SU-DHL-6 (cell line): ENCODE measurements around the gene RNASE12.

ENCODE experiments used
- H2AFZ ChIP-seq: fragments of 200-600 bp; sonication (generic); 2 replicates; pipeline ENCODE4 v1.6.1; 2014; ENCODE audit warnings: low read depth, mild to moderate bottlenecking, moderate library complexity, mixed read lengths, antibody characterized with exemption, low read length; ENCODE audit not compliant: severe bottlenecking
- H3F3A ChIP-seq: fragments of 200-600 bp; shearing (Covaris generic); 2 replicates; pipeline ENCODE4 v1.6.0; 2016; ENCODE audit warnings: antibody characterized with exemption, mild to moderate bottlenecking; ENCODE audit not compliant: insufficient read depth
- H3K27ac ChIP-seq: fragments of 200-600 bp; sonication (generic); 2 replicates; pipeline ENCODE4 v1.5.1; 2016; ENCODE audit warnings: low read depth, mild to moderate bottlenecking, low read length, moderate library complexity, mixed read lengths
- H3K27me3 ChIP-seq: fragments of 200-600 bp; sonication (generic), shearing (Covaris generic); 2 replicates; pipeline ENCODE4 v1.6.0; 2014; ENCODE audit warnings: mild to moderate bottlenecking, low read length
- H3K36me3 ChIP-seq: fragments of 200-600 bp; sonication (generic); 2 replicates; pipeline ENCODE4 v1.6.1; 2014; ENCODE audit warnings: mild to moderate bottlenecking, low read length, mixed read lengths
- H3K4me2 ChIP-seq: fragments of 300-600, 200-600 bp; shearing (Covaris generic), sonication (generic); 2 replicates; pipeline ENCODE4 v1.6.0; 2014; ENCODE audit warnings: low read length, low read depth, mild to moderate bottlenecking; ENCODE audit not compliant: poor library complexity, severe bottlenecking
- H3K4me3 ChIP-seq: fragments of 200-600 bp; sonication (generic); 2 replicates; pipeline ENCODE4 v1.5.1; 2014; ENCODE audit warnings: antibody characterized with exemption, low read length, mild to moderate bottlenecking, mixed read lengths; ENCODE audit not compliant: insufficient read depth, poor library complexity, severe bottlenecking
- H3K79me2 ChIP-seq: fragments of 200-600 bp; sonication (generic); 2 replicates; pipeline ENCODE4 v1.6.1; 2014; ENCODE audit warnings: mild to moderate bottlenecking, low read length, moderate library complexity; ENCODE audit not compliant: insufficient read depth
- H3K9ac ChIP-seq: fragments of 200-600 bp; sonication (generic); 2 replicates; pipeline ENCODE4 v1.7.0; 2014; ENCODE audit warnings: mild to moderate bottlenecking, low read length
- H3K9me2 ChIP-seq: fragments of 200-600 bp; sonication (generic); replicated peaks from 2 replicates; pipeline ENCODE4 v1.6.1; 2014; ENCODE audit warnings: low read length; ENCODE audit not compliant: insufficient read depth
- H3K9me3 ChIP-seq: fragments of 200-600 bp; sonication (generic); 2 replicates; pipeline ENCODE4 v1.6.1; 2014; ENCODE audit warnings: low read length, mixed read lengths; ENCODE audit not compliant: insufficient read depth
- H4K20me1 ChIP-seq: fragments of 200-600 bp; sonication (generic); 2 replicates; pipeline ENCODE4 v1.6.1; 2014; ENCODE audit warnings: low read depth, mild to moderate bottlenecking, antibody characterized with exemption, low read length, moderate library complexity, mixed read lengths
- EZH2phosphoT487 ChIP-seq: fragments of 200-600 bp; sonication (generic), shearing (Covaris generic); conservative IDR thresholded peaks from 2 replicates; pipeline ENCODE4 v1.6.1; 2018; ENCODE audit warnings: mild to moderate bottlenecking, antibody characterized with exemption, low read length, moderate library complexity, mixed read lengths
- TF ChIP-seq, protein P1 (sequence below): fragments of 200-600 bp; sonication (generic); IDR thresholded peaks from one replicate; pipeline ENCODE4 v1.5.1; 2017; ENCODE audit warnings: antibody characterized with exemption, mild to moderate bottlenecking, low read length, moderate library complexity; ENCODE audit not compliant: insufficient read depth, poor library complexity, severe bottlenecking

RNASE12 gene

DNA sequence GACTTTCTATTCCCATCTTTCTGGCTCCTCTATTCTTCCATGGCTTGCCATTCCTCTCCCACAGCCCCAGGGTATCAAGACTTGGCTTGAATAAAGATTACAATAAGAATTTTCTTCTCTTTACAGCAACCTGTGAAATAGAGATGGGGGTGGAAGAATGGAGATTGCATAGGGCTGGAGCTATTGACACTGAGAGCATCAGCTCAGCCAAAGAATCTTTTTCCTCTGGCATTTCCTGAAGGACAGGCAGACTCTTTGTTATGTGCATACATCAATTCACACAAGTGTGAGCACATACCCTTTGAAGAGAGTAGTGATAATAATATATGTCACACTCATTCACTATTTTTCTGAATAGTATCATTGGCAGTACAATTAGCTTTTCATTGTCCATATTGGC is 8.0 kb downstream of the RNASE12 start:
- Histone ChIP-seq H3K27ac (no peak overlapping the region), H3K4me2 (no peak overlapping the region), H3K9ac (no peak overlapping the region), H3K36me3 (no peaks in the 10 kb centered on the region), H3K9me3 (no peaks in the 10 kb centered on the region), H3K4me3 (no peak overlapping the region), H3F3A (no peaks in the 10 kb centered on the region), H2AFZ (no peak overlapping the region), H3K79me2 (no peaks in the 10 kb centered on the region), H3K27me3 (no peaks in the 10 kb centered on the region), H4K20me1 (no peaks in the 10 kb centered on the region), H3K9me2 (no peaks in the 10 kb centered on the region)
- TF ChIP-seq, protein P1, sequence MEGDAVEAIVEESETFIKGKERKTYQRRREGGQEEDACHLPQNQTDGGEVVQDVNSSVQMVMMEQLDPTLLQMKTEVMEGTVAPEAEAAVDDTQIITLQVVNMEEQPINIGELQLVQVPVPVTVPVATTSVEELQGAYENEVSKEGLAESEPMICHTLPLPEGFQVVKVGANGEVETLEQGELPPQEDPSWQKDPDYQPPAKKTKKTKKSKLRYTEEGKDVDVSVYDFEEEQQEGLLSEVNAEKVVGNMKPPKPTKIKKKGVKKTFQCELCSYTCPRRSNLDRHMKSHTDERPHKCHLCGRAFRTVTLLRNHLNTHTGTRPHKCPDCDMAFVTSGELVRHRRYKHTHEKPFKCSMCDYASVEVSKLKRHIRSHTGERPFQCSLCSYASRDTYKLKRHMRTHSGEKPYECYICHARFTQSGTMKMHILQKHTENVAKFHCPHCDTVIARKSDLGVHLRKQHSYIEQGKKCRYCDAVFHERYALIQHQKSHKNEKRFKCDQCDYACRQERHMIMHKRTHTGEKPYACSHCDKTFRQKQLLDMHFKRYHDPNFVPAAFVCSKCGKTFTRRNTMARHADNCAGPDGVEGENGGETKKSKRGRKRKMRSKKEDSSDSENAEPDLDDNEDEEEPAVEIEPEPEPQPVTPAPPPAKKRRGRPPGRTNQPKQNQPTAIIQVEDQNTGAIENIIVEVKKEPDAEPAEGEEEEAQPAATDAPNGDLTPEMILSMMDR: no peak
- TF ChIP-seq EZH2phosphoT487: no peak

DNA sequence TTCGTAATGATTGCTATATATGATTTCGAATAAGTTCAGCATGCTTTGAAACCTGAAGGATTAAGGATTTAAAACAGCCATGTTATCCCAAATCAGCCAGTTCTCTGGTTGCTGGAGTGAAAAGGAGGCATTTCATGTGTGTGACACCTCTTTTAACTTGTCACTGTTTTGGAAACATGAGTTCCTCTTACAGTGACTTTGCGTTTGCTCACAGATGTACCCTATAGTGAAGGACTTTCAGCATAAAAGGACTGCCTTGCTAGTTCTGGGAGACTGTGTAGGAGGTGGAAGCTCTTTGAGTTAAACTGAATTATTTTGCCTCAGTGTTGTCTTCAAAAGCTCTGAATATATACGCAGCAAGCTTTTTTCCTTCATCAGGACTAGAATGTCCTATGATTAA is 10.9 kb downstream of the RNASE12 start:
- no peaks in the 10 kb centered on the region for H4K20me1 ChIP-seq
- no peak overlapping the region for H3K4me3 ChIP-seq
- H3K27ac ChIP-seq: no peak overlapping the region
- H3F3A ChIP-seq: no peaks in the 10 kb centered on the region
- no peak overlapping the region for H2AFZ ChIP-seq
- H3K36me3 ChIP-seq: no peaks in the 10 kb centered on the region
- TF ChIP-seq, protein P1: no peak
- no peak for TF ChIP-seq EZH2phosphoT487
- H3K79me2 ChIP-seq: no peaks in the 10 kb centered on the region
- H3K27me3 ChIP-seq: no peaks in the 10 kb centered on the region
- no peak overlapping the region for H3K9ac ChIP-seq
- no peaks in the 10 kb centered on the region for H3K9me2 ChIP-seq
- no peak overlapping the region for H3K4me2 ChIP-seq
- H3K9me3 ChIP-seq: no peaks in the 10 kb centered on the region

DNA sequence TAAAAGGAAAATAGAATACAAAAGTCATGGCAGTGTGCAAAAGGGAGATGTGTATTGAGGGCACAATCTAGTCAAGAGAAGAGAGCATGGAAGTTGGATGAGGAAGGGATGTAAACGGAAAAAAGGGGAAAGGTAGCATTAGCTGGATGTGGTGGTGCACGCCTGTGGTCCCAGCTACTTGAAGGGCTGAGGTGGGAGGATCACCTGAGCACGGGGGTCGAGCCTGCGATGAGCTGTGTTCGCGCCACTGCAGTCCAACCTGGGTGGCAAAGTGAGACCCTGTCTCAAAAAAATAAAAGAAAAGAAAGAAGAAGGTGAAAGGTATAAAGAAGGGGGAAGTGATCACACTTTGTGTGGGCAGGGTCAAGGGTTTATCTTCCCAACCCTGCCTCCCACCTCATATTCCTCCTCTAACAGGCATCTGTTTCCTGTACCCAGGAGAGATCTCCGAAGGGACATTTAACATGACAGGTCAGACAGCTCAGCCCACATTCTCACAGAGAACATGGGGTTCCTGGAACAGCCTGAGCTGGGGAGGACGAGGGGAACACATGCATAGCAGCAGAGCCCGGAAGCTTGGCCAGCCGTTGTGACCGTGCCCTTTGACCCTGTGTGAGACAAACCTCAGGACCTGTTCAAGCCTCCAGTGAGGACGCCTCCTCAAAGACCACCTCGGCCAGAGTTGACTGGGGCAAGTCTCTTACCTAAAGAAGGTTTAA is 12.2 kb downstream of the RNASE12 start:
- Histone ChIP-seq H3K9me3 (no peaks in the 10 kb centered on the region), H3K27me3 (no peaks in the 10 kb centered on the region), H3K79me2 (no peaks in the 10 kb centered on the region), H3K4me3 (no peak overlapping the region), H3K27ac (no peak overlapping the region), H3K4me2 (no peak overlapping the region), H3K9me2 (no peaks in the 10 kb centered on the region), H3K36me3 (no peaks in the 10 kb centered on the region), H4K20me1 (no peaks in the 10 kb centered on the region), H3F3A (no peaks in the 10 kb centered on the region), H2AFZ (no peak overlapping the region), H3K9ac (no peak overlapping the region)
- no peak for TF ChIP-seq EZH2phosphoT487
- TF ChIP-seq, protein P1: no peak
